Measurements from ENCODE around the gene ANKRD55.
"Not testable (repeated sequence)": the region's sequence is repeated elsewhere in the genome, so short reads cannot be mapped to it uniquely, and the experiment has no call there.

Gene ANKRD55

DNA sequence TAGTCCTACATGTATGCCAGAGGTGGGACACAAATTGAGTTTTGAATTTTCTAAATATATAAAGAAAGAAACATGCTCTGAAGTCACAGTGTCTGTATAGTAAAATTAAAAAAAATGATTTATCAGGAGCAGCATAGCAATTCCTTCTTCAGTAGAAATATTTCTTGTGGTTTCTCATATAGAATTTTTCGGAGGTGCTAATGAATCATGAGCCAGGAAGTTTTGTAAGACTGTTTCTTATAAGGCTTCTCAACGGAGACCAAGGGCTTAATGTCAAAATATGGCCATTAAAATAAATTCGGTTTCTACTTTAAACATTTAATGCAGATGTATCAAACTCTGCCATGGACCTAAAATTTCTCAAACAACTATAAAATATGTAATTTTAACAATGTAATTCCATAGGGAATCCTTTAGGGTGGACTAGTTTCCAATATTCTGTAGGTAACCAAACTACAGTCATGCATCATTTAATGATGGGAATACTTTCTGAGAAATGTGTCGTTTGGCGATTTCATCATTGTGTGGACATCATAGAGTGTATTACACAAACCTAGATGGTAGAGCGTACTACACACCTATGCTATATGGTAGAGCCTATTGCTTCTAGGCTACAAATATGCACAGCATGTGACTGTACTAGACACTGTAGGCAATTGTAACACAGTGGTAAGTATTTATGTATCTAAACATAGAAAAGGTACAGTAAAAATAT is 66.3 kb downstream of the ANKRD55 start:
- DNase-seq: no peak

DNA sequence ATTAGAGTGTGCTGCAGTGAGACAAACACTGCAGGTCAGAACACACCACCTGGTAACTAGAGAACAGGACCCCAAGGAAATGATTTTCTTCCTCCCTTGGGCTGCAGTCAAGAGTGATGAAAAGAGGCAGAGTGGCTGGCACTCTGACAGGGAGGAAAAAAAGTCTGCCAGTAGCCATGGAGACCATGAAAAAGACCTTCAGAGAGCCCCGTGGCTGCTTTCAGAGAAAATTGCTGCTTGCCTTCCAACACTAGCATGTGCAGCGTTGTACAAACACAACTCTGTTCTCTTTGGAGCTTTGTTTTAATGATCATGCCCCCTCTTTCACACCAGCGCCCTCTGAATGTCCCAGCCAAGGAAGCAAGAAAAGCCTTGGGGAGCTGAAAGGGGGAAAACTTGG is 68.8 kb downstream of the ANKRD55 start:
- DNase-seq: no peak

GRCh38 chr5:56161927-56162326 is 71.2 kb downstream of the ANKRD55 start:
- no peak for DNase-seq

- DNase-seq: no peak
These were observed 71.7 kb downstream of the ANKRD55 start for GRCh38 chr5:56161439-56161823.

DNA sequence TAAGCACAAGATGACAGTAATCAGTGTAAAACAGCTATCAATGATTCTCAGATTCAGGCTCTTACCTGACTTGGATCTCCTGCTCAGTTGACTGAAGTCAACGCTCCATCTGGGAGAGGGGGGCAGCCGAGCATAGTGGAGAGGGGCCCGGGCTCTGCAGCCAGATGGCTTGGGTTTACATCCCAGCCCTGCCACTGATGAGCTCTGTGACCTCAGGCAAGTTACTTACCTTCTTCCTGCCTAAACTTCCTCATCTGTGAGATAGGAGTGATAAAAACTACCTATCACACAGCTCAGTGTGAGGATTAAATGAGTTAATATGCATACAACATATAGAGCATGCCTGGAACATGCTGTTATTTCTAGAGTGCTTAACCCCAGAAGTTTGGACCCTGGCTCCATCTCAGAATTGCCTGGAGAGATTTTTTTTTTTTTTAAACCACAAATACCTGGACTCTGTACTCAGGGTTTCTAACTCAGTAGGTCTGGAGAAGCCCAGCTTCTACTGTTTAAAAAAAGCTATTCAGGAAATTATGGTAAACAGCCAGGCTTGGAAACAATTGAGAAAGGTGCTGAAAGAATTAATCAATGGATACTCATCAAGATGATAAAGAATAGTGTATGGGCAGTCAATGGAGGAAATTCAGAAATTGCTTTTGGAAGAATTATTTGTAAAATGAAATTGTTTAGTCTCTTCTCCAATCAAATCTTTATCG is 72.2 kb downstream of the ANKRD55 start:
- no peak for DNase-seq

DNA sequence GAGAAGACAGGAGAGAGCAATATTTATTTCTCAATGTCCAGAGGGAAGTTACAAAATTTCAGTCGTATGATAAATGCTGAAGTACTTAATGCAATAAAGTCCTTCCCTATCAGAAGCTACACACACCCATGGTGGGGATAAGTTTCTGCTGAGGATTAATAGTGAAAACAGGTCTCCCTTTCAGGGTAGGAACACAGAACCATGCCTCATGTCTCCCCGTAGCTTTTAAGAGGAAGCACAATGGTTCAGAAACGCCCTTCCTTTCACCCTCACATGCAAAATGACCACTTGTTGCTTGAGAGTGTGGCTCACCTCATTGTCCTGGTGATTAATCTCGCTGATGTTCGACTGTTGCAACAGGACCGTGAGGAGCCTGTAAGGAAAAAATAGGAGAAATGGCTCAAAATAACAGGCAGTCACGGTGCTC is 73.6 kb downstream of the ANKRD55 start:
- no peak for DNase-seq

DNA sequence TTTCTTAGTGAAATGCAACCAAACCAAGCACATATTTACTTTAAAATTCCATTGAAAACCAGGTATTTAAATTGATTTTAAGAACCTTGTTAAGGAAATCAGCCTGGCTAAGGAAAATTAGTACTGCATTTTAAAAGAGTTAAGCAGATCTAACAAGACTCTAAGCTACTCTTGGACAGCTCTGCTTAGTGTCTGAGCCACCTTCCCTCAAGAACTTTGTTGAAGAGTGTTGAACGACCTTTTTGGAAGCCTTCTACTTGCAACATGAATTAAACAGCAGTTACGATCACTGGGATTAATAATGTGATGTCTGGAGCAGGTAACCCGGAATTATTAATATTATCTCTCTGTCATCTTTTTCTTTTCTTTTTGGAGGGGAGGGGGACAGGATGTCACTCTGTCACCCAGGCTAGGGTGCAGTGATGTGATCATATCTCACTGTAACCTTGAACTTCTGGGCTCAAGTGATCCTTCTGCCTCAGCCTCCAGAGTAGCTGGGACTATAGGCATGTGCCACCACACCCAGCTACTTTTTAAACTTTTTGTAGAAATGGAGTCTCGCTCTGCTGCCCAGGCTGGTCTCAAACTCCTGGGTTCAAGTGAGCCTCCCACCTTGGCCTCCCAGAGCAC is 74.7 kb downstream of the ANKRD55 start:
- no peak for DNase-seq

- not testable (repeated sequence) for DNase-seq
These were observed 75.9 kb downstream of the ANKRD55 start for GRCh38 chr5:56157191-56157621.

- peak; percentile 26 to 38 for DNase-seq
These were observed 76.4 kb downstream of the ANKRD55 start for GRCh38 chr5:56156585-56157190.

GRCh38 chr5:56155992-56156584 is 77.0 kb downstream of the ANKRD55 start:
- DNase-seq: no peak

DNA sequence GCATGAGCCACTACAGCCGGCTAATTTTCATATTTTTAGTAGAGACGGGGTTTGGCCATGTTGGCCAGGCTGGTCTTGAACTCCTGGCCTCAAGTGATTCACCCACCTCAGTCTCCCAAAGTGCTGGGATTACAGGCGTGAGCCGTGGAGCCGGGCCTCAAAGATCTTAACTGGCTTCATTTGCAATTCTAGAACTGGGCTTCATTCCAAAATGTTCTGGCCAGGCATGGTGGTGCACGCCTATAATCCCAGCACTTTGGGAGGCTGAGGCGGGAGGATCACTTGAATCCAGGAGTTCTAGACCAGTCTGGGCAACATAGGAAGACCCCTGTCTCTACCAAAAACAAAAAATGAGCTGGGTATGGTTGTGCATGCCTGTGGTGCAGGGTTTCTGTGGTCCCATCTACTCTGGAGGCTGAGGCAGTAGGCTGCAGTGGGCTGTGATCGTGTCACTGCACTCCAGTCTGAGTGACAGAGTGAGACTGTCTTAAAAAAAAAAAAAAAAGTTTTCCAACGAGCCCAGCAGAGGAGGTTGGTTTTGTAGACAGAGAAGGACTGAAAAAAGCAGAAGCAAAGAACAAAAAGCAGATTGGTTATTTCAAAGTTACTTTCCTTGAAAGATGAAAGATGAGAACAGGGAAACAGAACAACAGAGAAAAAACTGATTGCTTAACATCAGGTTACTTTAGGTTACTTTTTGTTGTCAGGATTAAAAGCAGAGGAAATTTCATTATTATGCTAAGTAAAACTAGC is 78.2 kb downstream of the ANKRD55 start:
- DNase-seq: peak in 1 of 2 experiments; percentile 25

DNA sequence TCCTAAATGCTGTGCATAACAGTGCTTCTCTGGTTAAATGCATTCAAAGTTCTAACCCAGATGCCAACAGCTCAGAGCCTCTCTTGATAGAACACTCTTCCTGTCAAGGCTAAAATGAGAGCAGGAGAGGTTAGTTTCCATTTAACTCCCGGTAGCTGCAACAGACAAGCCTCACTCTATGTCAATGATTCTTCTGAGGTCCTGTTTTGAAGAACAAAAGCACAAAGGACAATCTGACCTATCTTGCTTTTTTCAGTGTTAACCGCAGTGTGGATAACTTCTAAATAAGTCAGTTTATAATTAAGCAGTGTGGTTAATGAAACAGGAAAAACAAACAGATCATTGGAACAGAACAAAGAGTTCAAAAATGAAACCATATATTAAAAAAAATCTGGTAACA is 80.7 kb downstream of the ANKRD55 start:
- DNase-seq: no peak

DNA sequence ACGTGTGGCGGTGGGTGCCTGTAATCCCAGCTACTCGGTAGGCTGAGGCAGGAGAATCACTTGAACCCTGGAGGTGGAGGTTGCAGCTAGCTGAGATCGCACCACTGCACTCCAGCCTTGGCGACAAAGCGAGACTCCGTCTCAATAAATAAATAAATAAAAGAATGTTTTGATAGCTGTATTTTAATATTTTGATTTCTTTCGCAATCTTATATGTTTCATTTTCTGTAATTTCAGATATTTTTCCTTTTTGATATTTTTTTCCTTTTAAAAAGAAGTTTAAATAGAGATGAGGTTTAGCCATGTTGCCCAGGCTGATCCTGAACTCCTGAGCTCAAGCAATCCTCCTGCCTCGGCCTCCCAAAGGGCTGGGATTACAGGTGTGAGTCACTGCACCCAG is 82.4 kb downstream of the ANKRD55 start:
- DNase-seq: not testable (repeated sequence)

GRCh38 chr5:56148453-56148971 is 84.6 kb downstream of the ANKRD55 start:
- DNase-seq: peak; percentile 50 to 62

DNA sequence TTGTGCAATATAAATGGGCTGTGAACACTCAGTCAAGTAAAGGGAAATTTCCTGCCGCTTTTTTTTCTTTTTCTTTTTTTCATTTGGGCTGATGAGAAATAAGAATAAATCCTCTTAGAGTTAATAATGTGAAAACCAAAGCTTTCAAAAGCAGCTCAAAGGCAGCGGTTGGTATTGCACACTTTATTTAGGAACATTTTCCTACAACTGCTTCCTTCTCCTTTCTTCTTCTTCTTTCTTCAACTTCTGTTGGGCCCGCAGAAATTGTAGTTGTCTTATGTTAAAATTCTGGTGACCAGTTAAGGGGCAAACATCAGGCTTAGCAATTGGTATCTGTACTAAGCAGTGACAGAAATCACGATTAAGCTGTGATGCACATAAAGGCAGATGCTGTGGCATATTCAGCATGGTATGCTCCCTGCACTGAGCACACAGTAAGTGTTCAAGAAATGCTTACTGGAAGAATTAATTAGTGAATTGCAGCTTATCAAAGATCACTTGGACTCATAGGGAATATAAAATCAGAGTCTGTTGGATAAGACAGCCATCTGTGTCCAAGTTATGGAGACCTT is 85.4 kb downstream of the ANKRD55 start:
- no peak for DNase-seq

- no peak for DNase-seq
These were observed 86.0 kb downstream of the ANKRD55 start for GRCh38 chr5:56147106-56147505.

- no peak for DNase-seq
These were observed 86.5 kb downstream of the ANKRD55 start for GRCh38 chr5:56146674-56147073.

- no peak for DNase-seq
These were observed 87.6 kb downstream of the ANKRD55 start for GRCh38 chr5:56145511-56145910.

DNA sequence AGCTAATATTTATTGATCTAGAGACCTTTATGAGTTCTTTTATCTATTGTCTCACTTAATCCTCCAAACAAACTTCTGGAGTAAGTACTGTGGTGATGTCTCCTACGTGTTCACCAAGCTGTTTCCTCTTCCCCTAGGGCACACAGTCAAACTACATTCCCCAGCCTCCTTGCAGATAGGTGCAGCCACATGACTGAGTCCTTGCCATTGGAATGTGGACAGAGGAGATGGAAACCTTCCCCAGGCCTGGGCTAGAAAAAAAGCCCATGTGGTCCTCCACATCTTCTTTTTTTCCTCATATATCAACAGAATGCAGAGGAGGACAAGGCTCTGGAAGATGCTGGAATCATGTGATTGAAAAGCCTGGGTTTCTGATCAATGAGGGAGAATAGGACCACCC is 88.0 kb downstream of the ANKRD55 start:
- no peak for DNase-seq

- DNase-seq: no peak
These were observed 88.9 kb downstream of the ANKRD55 start for GRCh38 chr5:56144211-56144610.

DNA sequence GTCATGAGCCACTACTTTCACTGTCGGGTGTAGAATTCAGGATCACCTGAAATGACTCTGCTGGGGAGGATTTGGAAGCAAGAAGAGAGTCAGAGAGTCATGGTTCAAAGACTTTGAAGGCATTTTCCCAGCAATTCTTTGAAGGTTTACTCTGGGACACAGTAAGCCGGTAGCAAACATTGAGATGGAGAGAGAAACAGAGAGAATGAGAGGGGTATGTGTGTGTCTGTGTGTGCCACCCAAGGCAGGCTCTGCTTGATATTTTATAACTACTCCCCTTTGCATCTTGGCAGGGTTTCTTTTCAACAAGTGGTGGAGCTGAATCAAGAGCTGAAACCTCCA is 89.8 kb downstream of the ANKRD55 start:
- no peak for DNase-seq

All from activated CD4-positive, alpha-beta T cell treated with anti-CD3 and anti-CD28 coated beads, Interleukin-2, amount 50 U/mL, for 48 hours (primary cell).